GM12878 (cell line): ENCODE results near the gene CCDC178. TPM values are rescaled to one million over a fixed set of nuclear protein-coding genes. Genes with fewer than 3 reads are reported as not detected.

Experiments used
- ATAC-seq: fragments of 200-7000 bp; cut with Tn5 transposase; 3 replicates; pipeline ENCODE4 v1.9.1; 2020; ENCODE audit warnings: mild to moderate bottlenecking, moderate library complexity
- BruUV-seq: library from RNA; stranded (reverse); fragments of 400-500 nt; replicated peaks from 2 replicates; lab custom pipeline; 2021; lab: Mats Ljungman, UMichigan
- CTCF ChIA-PET: fragments of 300-600 bp; sonication (Branson Sonifier 250); formaldehyde crosslinking; extraction: SDS; loops from one replicate; lab custom pipeline; 2021; ENCODE audit warnings: inconsistent platforms; lab: Yijun Ruan, JAX
- POLR2A ChIA-PET: fragments of 350-600 bp; formaldehyde crosslinking; extraction: SDS; loops from one replicate; lab custom pipeline; 2021; ENCODE audit warnings: inconsistent platforms; lab: Charles Lee
- RAD21 ChIA-PET: fragments of 300-600 bp; sonication (Branson Sonifier 250); formaldehyde crosslinking; loops from one replicate; lab custom pipeline; 2023; ENCODE audit warnings: antibody characterized with exemption; ENCODE audit not compliant: unreplicated experiment; lab: Charles Lee
- SMC1A ChIA-PET: fragments of 300-600 bp; sonication (Branson Sonifier 250); formaldehyde crosslinking; loops from one replicate; lab custom pipeline; 2023; ENCODE audit not compliant: unreplicated experiment, uncharacterized antibody; lab: Charles Lee
- DNase-seq: peaks from one replicate; pipeline ENCODE4 v3.0.0-alpha.2; 2011; ENCODE audit warnings: low read depth, low spot score
- FAIRE-seq: peaks from 3 replicates; lab custom pipeline; 2011; peaks lifted over from hg19 to GRCh38; lab: Jason Lieb, UNC
- H2AFZ ChIP-seq: 2 replicates; pipeline ENCODE4 v1.6.0; 2011; ENCODE audit warnings: low read depth, low read length, control low read depth; ENCODE audit not compliant: control insufficient read depth
- H3K27ac ChIP-seq: 2 replicates; pipeline ENCODE4 v1.5.1; 2011; ENCODE audit warnings: control low read depth; ENCODE audit not compliant: control insufficient read depth, insufficient read depth
- H3K27me3 ChIP-seq, 2 experiments: replicated peaks in 1 of 2; 2 replicates each; pipeline versions ENCODE4 v1.6.0 to v1.6.1; 2011; ENCODE audit warnings: low read length in 1 of 2; ENCODE audit not compliant: control insufficient read depth in 2 of 2, insufficient read depth in 2 of 2
- H3K36me3 ChIP-seq, 2 experiments: 2 replicates each; pipeline ENCODE4 v1.5.1; 2011; ENCODE audit warnings: low read length in 1 of 2; ENCODE audit not compliant: control insufficient read depth in 2 of 2, insufficient read depth in 2 of 2
- H3K4me1 ChIP-seq: 2 replicates; pipeline ENCODE4 v1.6.1; 2011; ENCODE audit warnings: mild to moderate bottlenecking, low read length, moderate library complexity, mixed read lengths; ENCODE audit not compliant: control insufficient read depth, insufficient read depth
- H3K4me2 ChIP-seq: 2 replicates; pipeline ENCODE4 v1.6.0; 2011; ENCODE audit warnings: control low read depth; ENCODE audit not compliant: control insufficient read depth, insufficient read depth
- H3K4me3 ChIP-seq: fragments of 200-600 bp; sonication (generic); 2 replicates; pipeline ENCODE4 v1.5.1; 2016
- H3K79me2 ChIP-seq: 2 replicates; pipeline ENCODE4 v1.6.0; 2011; ENCODE audit warnings: low read length; ENCODE audit not compliant: control insufficient read depth, insufficient read depth
- H3K9ac ChIP-seq: 2 replicates; pipeline ENCODE4 v1.8.0; 2011; ENCODE audit warnings: low read length, control low read depth, mixed read lengths; ENCODE audit not compliant: control insufficient read depth, insufficient read depth
- H3K9me3 ChIP-seq: replicated peaks from 3 replicates; pipeline ENCODE4 v1.5.1; 2011; ENCODE audit warnings: mild to moderate bottlenecking, low read length; ENCODE audit not compliant: control insufficient read depth, insufficient read depth
- H4K20me1 ChIP-seq: 2 replicates; pipeline ENCODE4 v1.6.0; 2011; ENCODE audit not compliant: control insufficient read depth, insufficient read depth
- CEBPZ ChIP-seq: fragments of 150-350 bp; IDR thresholded peaks from 2 replicates; pipeline ENCODE4 v1.6.1; 2016; ENCODE audit warnings: low read depth, low read length
- E4F1 ChIP-seq: fragments of 450-650 bp; IDR thresholded peaks from 2 replicates; pipeline ENCODE4 v1.6.1; 2018; ENCODE audit warnings: borderline replicate concordance, mild to moderate bottlenecking; ENCODE audit not compliant: partially characterized antibody
- EED ChIP-seq: sonication (generic); IDR thresholded peaks from 2 replicates; pipeline ENCODE4 v1.6.1; 2016; ENCODE audit warnings: antibody characterized with exemption, low read depth
- EGR1 ChIP-seq, 2 experiments: IDR thresholded peaks; 1 replicate in 1 of 2; 2 replicates in 1 of 2; pipeline ENCODE4 v1.6.1; 2011 to 2012; ENCODE audit warnings: low read depth in 2 of 2, low read length in 2 of 2, borderline replicate concordance in 1 of 2, mild to moderate bottlenecking in 1 of 2, moderate library complexity in 1 of 2
- FOXK2 ChIP-seq: fragments of 450-650 bp; IDR thresholded peaks from 2 replicates; pipeline ENCODE4 v1.6.1; 2017; ENCODE audit warnings: mild to moderate bottlenecking, moderate library complexity
- HSF1 ChIP-seq: fragments of 150-350 bp; IDR thresholded peaks from 2 replicates; pipeline ENCODE4 v1.6.1; 2014; ENCODE audit warnings: mild to moderate bottlenecking, low read depth, low read length
- KLF5 ChIP-seq: fragments of 450-650 bp; IDR thresholded peaks from 2 replicates; pipeline ENCODE4 v1.6.1; 2014; ENCODE audit warnings: mild to moderate bottlenecking; ENCODE audit not compliant: partially characterized antibody
- NFYA ChIP-seq: IDR thresholded peaks from 2 replicates; pipeline ENCODE4 v1.6.1; 2011; ENCODE audit warnings: low read depth, mild to moderate bottlenecking, low read length, improper control_type of control experiment, borderline replicate concordance
- NRF1 ChIP-seq: conservative IDR thresholded peaks from 2 replicates; pipeline ENCODE4 v1.6.1; 2011; ENCODE audit warnings: mild to moderate bottlenecking, low read depth, low read length, improper control_type of control experiment
- SMAD5 ChIP-seq: IDR thresholded peaks from 2 replicates; pipeline ENCODE4 v1.6.1; 2016; ENCODE audit warnings: antibody characterized with exemption, low read depth
- USF2 ChIP-seq: IDR thresholded peaks from 2 replicates; pipeline ENCODE4 v1.6.1; 2011; ENCODE audit warnings: low read depth, low read length, improper control_type of control experiment, borderline replicate concordance
- ZNF384 ChIP-seq: IDR thresholded peaks from 2 replicates; pipeline ENCODE4 v1.6.1; 2012; ENCODE audit warnings: low read depth, mild to moderate bottlenecking, low read length, improper control_type of control experiment, borderline replicate concordance
- WGBS: methylation state at CpG from one replicate; pipeline ENCODE4 v1.1.6; 2016; ENCODE audit warnings: low lambda C conversion rate; ENCODE audit not compliant: insufficient replicate concordance, insufficient coverage; ENCODE audit errors: missing lambda C conversion rate; 5-methylcytosine and 5-hydroxymethylcytosine counted together
- in situ Hi-C: fragments of 300-500 bp; cut with MboI; formaldehyde crosslinking; loops from 9 replicates; pipeline ENCODE4 v1.14.3; 2018; ENCODE audit warnings: mixed read lengths
- intact Hi-C: fragments of 100-400 bp; cut with micrococcal nuclease; formaldehyde crosslinking; loops from one replicate; pipeline ENCODE4 v1.14.2; 2022; ENCODE audit not compliant: unreplicated experiment
- polyA plus RNA-seq, 11 experiments: library from polyadenylated mRNA; depleted of rRNA in 4 of 11; unstranded in 6 of 11; stranded (reverse) in 5 of 11; fragments of >200 nt; fragmentation: Nextera tagmentation in 4 of 11; fragmentation: Illumina TruSeq in 1 of 11; extraction: Ambion mirVana in 4 of 11; extraction: Trizol in 1 of 11; gene quantifications; 1 replicate in 1 of 11; 2 replicates in 10 of 11; pipeline versions ENCODE4 v1.2.1 to v1.2.3, GENCODE V29; 2011 to 2016; ENCODE audit warnings: inconsistent platforms in 2 of 11, missing spikeins in 2 of 11, low read depth in 1 of 11
- total RNA-seq, 4 experiments: library from RNA; depleted of rRNA in 3 of 4; stranded (reverse); fragments of >200 nt in 3 of 4; fragmentation: Illumina TruSeq in 1 of 4; extraction: Trizol in 1 of 4; gene quantifications; 2 replicates each; pipeline versions ENCODE4 v1.2.1 to v1.2.3, GENCODE V29; 2013 to 2021

Gene CCDC178
- total and polyA plus RNA-seq, 10 of the 15 experiments (the other 5 are each of a cell fraction or from before 2014, with no cell fraction given) = 0.04 TPM; not detected in 9

GRCh38 chr18:33282709-33283333, 157.7 kb downstream of the CCDC178 start:
- in situ Hi-C loops (no loop called here), intact Hi-C loops (no loop called here)
- no peak for DNase-seq
- H3K9ac ChIP-seq = no peak overlapping the region
- TF ChIP-seq FOXK2 (no peak), EED (no peak), NRF1 (no peak), KLF5 (no peak), USF2 (no peak), ZNF384 (no peak), CEBPZ (no peak), HSF1 (no peak), EGR1 (IDR thresholded peaks at IDR 0.05; ENCODE audit: borderline replicate concordance in 1 of 2, low read depth in 2 of 2, low read length in 2 of 2) (no peak), NFYA (no peak), SMAD5 (no peak), E4F1 (no peak)
- no peak overlapping the region for H2AFZ ChIP-seq
- no TSS peak for BruUV-seq
- no peaks in the 10 kb centered on the region for H3K27me3 ChIP-seq
- ChIA-PET SMC1A (no interaction called here), CTCF (no interaction called here), RAD21 (no interaction called here), POLR2A (no interaction called here)
- H3K36me3 ChIP-seq = no peaks in the 10 kb centered on the region
- FAIRE-seq = no peak
- ATAC-seq = no peak
- H3K27ac ChIP-seq = no peak overlapping the region
- H3K4me1 ChIP-seq = no peaks in the 10 kb centered on the region
- no peaks in the 10 kb centered on the region for H3K9me3 ChIP-seq
- H3K4me3 ChIP-seq = no peak overlapping the region
- no peaks in the 10 kb centered on the region for H4K20me1 ChIP-seq
- WGBS = 6% methylated on average over 6 of the region's 6 CpGs
- H3K4me2 ChIP-seq = no peak overlapping the region
- no peaks in the 10 kb centered on the region for H3K79me2 ChIP-seq
